Measurements from ENCODE around the gene ARHGAP26.

Gene ARHGAP26

GRCh38 chr5:143153332-143154119 lies 383.3 kb downstream of the ARHGAP26 start:
- no peak for TF ChIP-seq CTCF (IDR thresholded peaks at IDR 0.05; ENCODE audit: borderline replicate concordance, insufficient read depth, low read depth, low read length)

GRCh38 chr5:143154510-143155370 lies 384.6 kb downstream of the ARHGAP26 start:
- TF ChIP-seq CTCF (IDR thresholded peaks at IDR 0.05; ENCODE audit: borderline replicate concordance, insufficient read depth, low read depth, low read length) = no peak
- no peak overlapping the region for H3K4me3 ChIP-seq (ENCODE audit: low read depth, low read length)

More at GRCh38 chr5:143153332-143154119, 383.3 kb downstream of the ARHGAP26 start:
- H3K4me3 ChIP-seq (ENCODE audit: low read depth, low read length) = no peak overlapping the region

GRCh38 chr5:143155455-143155854 lies 385.3 kb downstream of the ARHGAP26 start:
- no peak overlapping the region for H3K4me3 ChIP-seq (ENCODE audit: low read depth, low read length)

GRCh38 chr5:143156086-143156485 lies 385.9 kb downstream of the ARHGAP26 start:
- TF ChIP-seq CTCF (IDR thresholded peaks at IDR 0.05; ENCODE audit: borderline replicate concordance, insufficient read depth, low read depth, low read length) = no peak

More at GRCh38 chr5:143155455-143155854, 385.3 kb downstream of the ARHGAP26 start:
- no peak for TF ChIP-seq CTCF (IDR thresholded peaks at IDR 0.05; ENCODE audit: borderline replicate concordance, insufficient read depth, low read depth, low read length)

GRCh38 chr5:143156572-143156971 lies 386.4 kb downstream of the ARHGAP26 start:
- no peak overlapping the region for H3K4me3 ChIP-seq (ENCODE audit: low read depth, low read length)
- no peak for TF ChIP-seq CTCF (IDR thresholded peaks at IDR 0.05; ENCODE audit: borderline replicate concordance, insufficient read depth, low read depth, low read length)

More at GRCh38 chr5:143156086-143156485, 385.9 kb downstream of the ARHGAP26 start:
- H3K4me3 ChIP-seq (ENCODE audit: low read depth, low read length) = no peak overlapping the region

- TF ChIP-seq CTCF (IDR thresholded peaks at IDR 0.05; ENCODE audit: borderline replicate concordance, insufficient read depth, low read depth, low read length) = no peak
- H3K4me3 ChIP-seq (ENCODE audit: low read depth, low read length) = no peak overlapping the region
Observed at GRCh38 chr5:143159031-143159430, 388.9 kb downstream of the ARHGAP26 start.
